Eye (tissue), 1 donor: Measurements from ENCODE around the gene CANT1.

Source experiments
- DNase-seq: peaks from one replicate; pipeline ENCODE4 v3.0.0-alpha.2; 2015

The CANT1 gene

DNA sequence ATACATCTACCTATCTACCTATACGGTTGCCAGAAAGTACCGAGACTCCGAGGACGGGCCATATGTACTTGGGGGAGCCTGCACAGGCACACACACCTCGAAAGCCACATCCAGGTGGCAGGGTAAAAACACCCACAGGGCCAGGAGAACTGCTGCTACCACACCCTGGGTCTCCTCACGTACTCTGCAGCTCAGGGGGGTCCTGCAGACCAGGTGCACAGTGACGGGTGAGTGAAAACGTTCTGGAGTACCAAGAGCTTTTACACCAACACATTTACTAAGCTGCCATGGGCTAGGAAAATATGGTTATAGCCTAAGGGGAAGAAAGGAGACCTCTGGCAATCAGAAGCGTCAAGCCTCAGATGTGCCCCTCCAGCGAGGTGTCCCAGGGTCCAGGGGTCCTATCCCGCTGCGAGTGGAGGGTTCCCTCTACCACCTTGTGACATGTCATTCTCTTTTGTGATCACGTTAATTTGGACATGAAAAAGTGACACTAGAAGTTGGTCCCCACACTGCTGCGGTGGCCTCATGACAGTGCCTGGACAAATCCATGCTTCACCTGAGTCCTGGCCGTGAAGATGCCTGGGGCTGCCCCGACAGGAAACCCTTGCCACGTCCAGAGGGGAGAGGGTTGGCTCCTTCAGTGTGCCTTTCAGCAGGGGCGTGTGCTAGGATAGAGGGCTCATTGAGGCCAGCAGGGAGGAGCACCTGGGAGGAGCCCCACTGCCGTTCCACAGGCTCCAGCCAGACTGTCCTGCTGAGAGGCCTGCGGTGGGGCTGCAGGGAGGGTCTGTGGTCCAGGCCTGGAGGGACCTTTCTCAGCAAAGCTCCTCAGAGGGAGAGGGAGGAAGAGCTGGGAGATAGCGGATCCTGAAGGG, 1.8 kb downstream of the CANT1 start:
- no peak for DNase-seq

GRCh38 chr17:79006794-79007503, 2.6 kb downstream of the CANT1 start:
- DNase-seq = no peak

- DNase-seq = no peak
These were observed 3.5 kb downstream of the CANT1 start for GRCh38 chr17:79006046-79006445.

GRCh38 chr17:79005063-79005861, 4.3 kb downstream of the CANT1 start:
- DNase-seq = no peak

DNA sequence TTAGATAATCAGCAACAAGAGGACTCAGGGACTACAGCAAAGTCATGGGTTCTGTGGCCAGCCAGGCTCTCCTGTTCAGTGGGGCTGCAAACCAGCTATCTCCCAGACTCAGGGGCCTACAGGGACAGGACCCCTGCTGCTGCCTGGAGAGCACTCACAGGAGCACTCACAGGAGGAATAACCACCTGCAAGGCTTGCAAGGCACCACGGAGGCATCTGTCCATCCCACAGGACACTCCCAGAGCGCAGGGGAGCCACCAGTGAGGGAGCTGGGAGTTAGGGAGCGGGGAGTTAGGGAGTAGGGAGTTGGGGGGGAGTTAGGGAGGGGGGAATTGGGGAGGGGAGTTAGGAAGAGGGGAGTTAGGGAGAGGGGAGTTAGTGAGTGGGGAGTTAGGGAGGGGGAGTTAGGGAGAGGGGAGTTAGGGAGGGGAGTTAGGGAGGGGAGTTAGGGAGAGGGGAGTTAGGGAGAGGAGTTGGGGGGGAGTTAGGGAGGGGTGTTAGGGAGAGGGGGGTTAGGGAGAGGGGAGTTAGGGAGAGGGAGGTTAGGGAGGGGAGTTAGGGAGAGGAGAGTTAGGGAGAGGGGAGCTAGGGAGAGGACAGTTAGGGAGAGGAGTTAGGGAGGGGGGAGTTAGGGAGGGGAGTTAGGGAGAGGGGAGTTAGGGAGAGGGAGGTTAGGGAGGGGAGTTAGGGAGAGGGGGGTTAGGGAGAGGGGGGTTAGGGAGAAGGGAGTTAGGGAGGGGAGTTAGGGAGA, 5.7 kb downstream of the CANT1 start:
- DNase-seq = no peak

DNA sequence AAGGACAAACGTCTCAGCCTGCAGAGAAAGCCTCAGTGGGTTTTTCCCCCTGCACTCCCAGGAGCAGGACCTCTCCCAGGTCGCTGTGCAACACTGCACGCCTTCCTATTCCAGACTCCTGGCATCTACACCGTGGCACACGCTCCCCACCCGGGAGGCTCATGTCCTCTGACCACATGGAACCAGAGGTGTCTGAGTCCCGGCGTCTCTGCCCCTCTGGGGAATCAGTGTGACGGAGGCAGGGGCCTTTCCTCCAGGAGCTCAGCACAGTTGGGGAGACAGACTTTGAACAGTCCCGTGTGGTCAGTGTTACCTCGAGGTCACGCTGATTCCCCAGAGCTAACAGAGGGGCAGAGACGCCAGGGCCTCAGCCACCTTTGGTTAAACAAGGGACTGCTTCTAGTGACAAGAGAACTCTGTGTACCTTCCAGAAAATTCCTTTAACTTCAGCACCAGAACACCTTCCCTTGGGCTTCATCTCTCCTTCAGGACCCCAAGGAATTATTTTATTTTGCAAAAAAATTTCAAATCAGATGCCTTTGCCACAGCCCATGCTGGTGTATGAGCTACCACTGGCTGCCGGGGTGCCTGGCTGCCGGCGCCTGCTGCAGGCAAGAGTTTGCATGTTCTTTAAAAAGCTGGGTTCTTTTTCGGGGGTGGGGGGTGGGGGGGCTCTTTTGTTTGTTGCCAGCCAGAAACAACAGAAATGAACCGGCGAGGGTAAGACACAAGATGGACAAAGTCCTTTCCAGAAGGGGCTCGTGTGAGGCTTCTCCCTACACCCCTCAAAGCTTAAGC, 6.6 kb downstream of the CANT1 start:
- no peak for DNase-seq

DNA sequence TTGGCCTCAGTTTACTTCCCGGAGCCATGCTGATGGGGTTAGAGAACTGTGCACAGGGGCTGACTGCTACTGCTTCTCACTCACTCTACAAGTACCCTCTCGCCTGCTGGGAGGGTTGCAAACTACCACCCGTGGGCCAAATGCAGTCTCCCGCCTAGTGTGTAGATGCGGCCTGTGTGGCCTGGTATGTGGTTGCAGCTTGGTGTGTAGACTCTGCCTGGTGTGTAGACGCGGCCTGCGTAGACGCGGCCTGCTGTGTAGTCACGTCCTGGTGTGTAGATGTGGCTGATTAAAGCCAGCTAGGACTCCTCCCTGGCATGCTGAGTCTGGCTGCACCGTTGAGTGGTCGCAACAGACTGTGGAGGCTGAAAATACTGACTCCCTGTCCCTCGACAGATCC, 7.3 kb downstream of the CANT1 start:
- no peak for DNase-seq

GRCh38 chr17:79001190-79002020, 8.2 kb downstream of the CANT1 start:
- DNase-seq = no peak

DNA sequence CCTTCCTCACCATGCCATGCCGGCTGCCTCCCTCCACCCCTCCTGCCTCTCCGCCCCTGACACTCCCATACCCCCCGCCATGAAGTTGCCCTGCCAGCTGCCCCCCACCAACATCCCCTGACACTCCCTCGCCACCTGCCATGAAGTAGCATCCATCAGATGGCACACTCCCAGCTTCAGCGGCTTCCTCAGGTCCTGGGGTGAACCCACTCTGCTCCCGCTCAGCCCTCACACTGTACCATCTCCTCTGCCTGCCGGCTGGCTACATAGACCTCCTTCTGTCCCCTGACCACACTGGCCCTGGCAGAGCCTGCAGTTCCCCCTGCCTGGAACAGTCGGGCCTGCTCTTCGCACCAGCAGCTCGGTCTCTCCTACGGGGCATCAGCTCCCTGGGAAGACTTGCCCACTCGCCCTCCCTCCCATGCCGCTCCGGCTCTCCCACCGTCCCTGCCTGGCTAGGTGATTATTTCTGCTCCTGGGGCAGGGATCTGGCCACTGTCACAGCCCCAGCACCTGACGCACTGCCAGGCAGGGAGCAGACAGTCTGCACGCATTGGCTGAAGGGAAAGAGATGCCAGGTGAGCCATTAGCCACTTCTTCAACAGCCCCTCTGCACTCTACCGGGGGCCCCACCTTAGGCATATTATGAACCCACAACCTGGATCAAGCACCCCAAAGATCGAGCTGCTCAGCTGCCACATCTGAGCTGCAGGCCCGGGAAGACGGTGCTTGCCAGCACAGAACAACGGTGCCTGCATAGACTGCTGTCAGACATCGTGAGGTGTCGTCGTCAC, 9.0 kb downstream of the CANT1 start:
- DNase-seq = no peak

DNA sequence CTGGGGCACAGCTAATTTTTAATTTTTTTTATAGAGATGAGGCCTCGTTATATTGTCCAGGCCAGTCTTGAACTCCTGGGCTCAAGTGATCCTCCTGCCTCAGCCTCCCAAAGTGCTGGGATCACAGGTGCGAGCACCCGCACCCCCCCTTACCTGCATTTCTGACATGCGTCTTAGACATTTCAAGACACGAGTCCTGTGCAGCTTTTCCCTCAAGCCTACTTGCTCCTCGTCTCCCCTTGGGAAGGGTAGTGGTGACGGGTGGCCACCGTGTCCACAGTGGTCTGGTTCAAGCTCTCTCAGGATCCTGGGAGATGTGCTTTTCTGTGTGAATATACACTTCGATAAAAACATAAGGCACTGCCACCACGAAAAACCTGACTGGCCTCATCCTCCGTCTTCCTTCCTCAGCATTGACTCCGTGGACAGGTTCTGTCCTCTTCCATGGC, 9.6 kb downstream of the CANT1 start:
- DNase-seq = no peak

DNA sequence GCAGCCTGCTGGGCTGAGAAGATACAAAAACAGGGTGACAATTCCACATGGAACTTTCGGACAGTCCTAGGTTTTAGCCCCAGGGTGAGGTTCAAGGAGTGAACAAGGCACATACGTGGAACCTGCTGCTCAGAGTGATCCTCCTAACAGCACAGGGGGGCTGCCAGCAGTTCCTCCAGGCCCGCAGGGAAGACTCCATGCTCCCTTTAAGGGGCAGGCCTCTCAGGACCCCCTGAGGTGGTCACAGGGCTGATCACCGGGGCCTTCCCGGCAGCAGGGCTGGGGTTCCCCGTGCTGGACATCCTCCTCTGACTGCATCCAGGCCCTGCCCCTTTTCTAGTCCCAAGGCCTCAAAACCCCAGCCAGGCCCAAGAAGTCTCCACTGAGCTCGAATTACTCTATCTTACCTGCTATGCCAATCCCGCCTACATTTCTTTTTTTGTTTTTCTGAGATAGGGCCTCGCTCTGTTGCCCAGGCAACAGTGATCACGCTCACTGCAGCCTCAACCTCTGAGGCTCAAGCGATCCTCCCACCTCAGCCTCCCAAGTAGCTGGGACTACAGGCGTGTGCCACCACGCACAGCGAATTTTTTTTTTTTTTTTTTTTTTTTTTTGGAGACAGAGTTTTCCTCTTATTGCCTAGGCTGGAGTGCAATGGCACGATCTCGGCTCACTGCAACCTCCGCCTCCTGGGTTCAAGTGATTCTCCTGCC, 10.4 kb downstream of the CANT1 start:
- DNase-seq = no peak

GRCh38 chr17:78998311-78999055, 11.1 kb downstream of the CANT1 start:
- DNase-seq = no peak

DNA sequence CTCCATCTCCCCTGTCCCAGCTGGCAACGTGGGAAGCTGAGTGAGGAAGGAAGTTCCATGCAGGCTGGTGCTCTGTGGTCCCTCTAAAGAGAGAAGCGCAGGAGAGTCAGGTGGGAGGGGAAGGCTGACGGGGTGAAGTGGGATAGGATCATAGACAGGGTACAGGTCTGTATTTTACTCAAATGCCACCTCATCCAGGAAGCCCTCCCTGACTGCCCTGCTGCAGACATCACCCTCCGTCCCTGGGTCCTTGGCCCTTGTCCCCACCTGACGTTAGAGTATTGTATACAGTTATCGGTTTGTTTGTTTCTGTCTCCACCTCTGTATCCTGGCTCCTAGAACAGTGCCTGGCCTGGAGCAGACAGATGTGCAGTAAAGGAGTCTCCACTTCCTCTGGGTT, 11.7 kb downstream of the CANT1 start:
- DNase-seq = no peak

- no peak for DNase-seq
These were observed 12.3 kb downstream of the CANT1 start for GRCh38 chr17:78997231-78997741.

GRCh38 chr17:78996781-78997201, 12.8 kb downstream of the CANT1 start:
- DNase-seq = no peak

- no peak for DNase-seq
These were observed 13.7 kb downstream of the CANT1 start for GRCh38 chr17:78995761-78996451.

GRCh38 chr17:78995022-78995760, 14.4 kb downstream of the CANT1 start:
- DNase-seq = no peak
